BJ (cell line): ENCODE measurements around the gene CD82. TPM values are rescaled to one million over a fixed set of nuclear protein-coding genes. Genes with fewer than 3 reads are reported as not detected.

Source experiments
- CTCF ChIA-PET: fragments of 350-600 bp; formaldehyde crosslinking; extraction: SDS; loops from one replicate; lab custom pipeline; 2021; ENCODE audit warnings: antibody characterized with exemption, inconsistent platforms; lab: Yijun Ruan, JAX
- POLR2A ChIA-PET: fragments of 300-600 bp; sonication (Branson Sonifier 250); formaldehyde crosslinking; extraction: SDS; loops from one replicate; lab custom pipeline; 2021; ENCODE audit warnings: antibody characterized with exemption; lab: Charles Lee
- DNase-seq: peaks from one replicate; pipeline ENCODE4 v3.0.0-alpha.2; 2011; ENCODE audit warnings: low read depth
- H3K27me3 ChIP-seq: 2 replicates; pipeline ENCODE4 v1.6.0; 2011; ENCODE audit warnings: low read length; ENCODE audit not compliant: control insufficient read depth, insufficient read depth
- H3K36me3 ChIP-seq: 2 replicates; pipeline ENCODE4 v1.5.1; 2011; ENCODE audit warnings: low read length; ENCODE audit not compliant: control insufficient read depth, insufficient read depth
- H3K4me3 ChIP-seq: 2 replicates; pipeline ENCODE4 v1.5.1; 2011; ENCODE audit warnings: low read depth, mild to moderate bottlenecking, control low read depth, low read length
- polyA plus RNA-seq: library from polyadenylated mRNA; depleted of rRNA; stranded (reverse); fragments of >200 nt; gene quantifications from 2 replicates; pipeline ENCODE4 v1.2.3, GENCODE V29; 2011
- TF ChIP-seq, protein P1 (sequence below): IDR thresholded peaks from 2 replicates; pipeline ENCODE4 v1.5.1; 2011; ENCODE audit warnings: low read depth, mild to moderate bottlenecking, control low read depth, inconsistent platforms, low read length, moderate library complexity; ENCODE audit not compliant: insufficient read depth

Gene CD82
- polyA plus RNA-seq, 1 experiment, result 28.1 TPM

DNA sequence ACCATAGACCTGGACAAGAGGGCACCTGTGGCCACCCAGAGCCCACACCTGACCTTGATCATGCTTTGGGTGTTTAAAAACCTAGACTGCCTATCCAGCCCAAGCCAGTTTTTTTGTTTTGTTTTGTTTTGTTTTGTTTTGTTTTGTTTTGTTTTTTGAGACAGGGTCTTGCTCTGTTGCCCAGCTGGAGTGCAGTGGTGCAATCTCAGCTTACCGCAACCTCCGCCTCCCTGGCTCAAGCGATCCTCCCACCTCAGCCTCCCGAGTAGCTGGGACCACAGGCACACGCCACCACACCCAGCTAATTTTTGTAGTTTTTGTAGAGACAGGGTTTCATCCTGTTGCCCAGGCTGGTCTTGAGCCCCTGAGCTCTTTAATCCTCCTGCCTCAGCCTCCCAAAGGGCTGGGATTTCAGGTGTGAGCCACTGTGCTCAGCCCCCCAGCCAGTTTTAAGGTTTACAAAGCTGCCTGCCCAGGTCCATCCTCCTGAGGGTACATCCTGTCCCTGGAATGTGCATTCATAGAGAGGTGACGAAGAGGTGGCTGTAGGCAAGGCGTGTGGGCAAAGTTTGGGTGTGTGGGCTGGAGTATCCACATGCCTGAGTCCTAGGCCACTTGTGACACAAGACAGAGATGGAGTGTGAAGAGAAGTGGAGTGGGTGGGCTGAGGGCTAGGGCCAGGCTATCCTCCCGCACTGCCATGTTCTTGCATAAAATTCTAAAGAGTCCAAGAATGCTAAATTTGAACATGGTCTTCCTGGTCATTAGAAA is 3.3 kb upstream of the CD82 start:
- no peak for DNase-seq
- no peaks in the 10 kb centered on the region for H3K36me3 ChIP-seq
- H3K4me3 ChIP-seq, result no peak overlapping the region
- H3K27me3 ChIP-seq, result no peaks in the 10 kb centered on the region
- ChIA-PET POLR2A (no interaction called here), CTCF (interaction anchor here (0.5 to 16.5 kb wide), 3 partner anchors 55 to 774 kb away, joined by 3 to 606 read pairs (median 4); no protein-coding TSS in a partner anchor)
- TF ChIP-seq, protein P1, sequence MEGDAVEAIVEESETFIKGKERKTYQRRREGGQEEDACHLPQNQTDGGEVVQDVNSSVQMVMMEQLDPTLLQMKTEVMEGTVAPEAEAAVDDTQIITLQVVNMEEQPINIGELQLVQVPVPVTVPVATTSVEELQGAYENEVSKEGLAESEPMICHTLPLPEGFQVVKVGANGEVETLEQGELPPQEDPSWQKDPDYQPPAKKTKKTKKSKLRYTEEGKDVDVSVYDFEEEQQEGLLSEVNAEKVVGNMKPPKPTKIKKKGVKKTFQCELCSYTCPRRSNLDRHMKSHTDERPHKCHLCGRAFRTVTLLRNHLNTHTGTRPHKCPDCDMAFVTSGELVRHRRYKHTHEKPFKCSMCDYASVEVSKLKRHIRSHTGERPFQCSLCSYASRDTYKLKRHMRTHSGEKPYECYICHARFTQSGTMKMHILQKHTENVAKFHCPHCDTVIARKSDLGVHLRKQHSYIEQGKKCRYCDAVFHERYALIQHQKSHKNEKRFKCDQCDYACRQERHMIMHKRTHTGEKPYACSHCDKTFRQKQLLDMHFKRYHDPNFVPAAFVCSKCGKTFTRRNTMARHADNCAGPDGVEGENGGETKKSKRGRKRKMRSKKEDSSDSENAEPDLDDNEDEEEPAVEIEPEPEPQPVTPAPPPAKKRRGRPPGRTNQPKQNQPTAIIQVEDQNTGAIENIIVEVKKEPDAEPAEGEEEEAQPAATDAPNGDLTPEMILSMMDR, result no peak

GRCh38 chr11:44562845-44563460 is 2.5 kb upstream of the CD82 start:
- TF ChIP-seq, protein P1, result no peak
- no peak for DNase-seq
- ChIA-PET POLR2A (no interaction called here), CTCF (interaction anchor here (1.2 to 16.5 kb wide), 3 partner anchors 54 to 364 kb away, joined by 3 to 606 read pairs (median 3); no protein-coding TSS in a partner anchor)
- H3K27me3 ChIP-seq, result no peaks in the 10 kb centered on the region
- no peak overlapping the region for H3K4me3 ChIP-seq
- H3K36me3 ChIP-seq, result no peaks in the 10 kb centered on the region

DNA sequence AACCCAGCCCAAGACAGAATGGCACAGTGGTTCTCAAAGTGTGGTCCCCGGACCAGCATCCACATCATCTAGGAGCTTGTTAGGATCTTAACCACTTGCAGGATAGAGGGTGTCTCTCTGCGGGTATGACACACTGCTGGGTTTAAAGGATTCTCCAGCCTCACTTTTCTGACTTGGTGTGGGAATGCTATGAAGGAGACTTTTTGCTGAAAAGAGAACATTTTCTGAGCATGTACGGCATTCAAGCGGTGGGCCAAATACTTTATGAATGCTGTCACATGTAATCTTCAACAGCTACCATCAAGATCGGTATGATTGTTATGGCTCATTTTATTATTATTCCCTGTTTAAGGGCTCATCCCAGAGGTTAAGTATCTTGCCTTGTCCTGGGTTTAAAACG is 1.8 kb upstream of the CD82 start:
- Histone ChIP-seq H3K36me3 (no peaks in the 10 kb centered on the region), H3K27me3 (no peaks in the 10 kb centered on the region), H3K4me3 (no peak overlapping the region)
- CTCF ChIA-PET, result interaction anchor here (0.8 to 16.5 kb wide), 7 partner anchors 9 to 541 kb away, joined by 3 to 606 read pairs (median 4); no protein-coding TSS in a partner anchor
- POLR2A ChIA-PET, result no interaction called here
- no peak for DNase-seq
- TF ChIP-seq, protein P1, result no peak

DNA sequence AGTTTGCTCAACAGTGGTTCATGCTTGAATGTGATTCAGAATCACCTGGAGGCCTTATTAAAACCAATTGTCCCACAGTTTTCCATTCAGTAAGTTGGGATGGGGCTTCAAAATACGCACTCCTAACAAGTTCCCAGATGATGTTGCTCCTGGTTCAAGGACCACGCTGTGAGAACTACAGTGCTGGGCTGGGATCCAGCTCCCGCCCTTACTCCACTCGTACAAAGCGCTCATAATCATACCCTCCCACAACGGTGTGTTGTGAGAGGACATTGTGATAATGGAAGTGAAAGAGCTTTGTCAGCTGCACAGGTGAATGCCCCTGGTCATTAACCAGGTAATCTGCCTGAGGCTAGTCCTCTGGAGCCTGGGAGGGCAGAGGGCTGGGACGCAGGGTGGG is 1.3 kb upstream of the CD82 start:
- CTCF ChIA-PET, result interaction anchor here (0.5 to 16.5 kb wide), 10 partner anchors 8 to 541 kb away, joined by 3 to 606 read pairs (median 4); no protein-coding TSS in a partner anchor
- no peaks in the 10 kb centered on the region for H3K36me3 ChIP-seq
- DNase-seq, result no peak
- no peak overlapping the region for H3K4me3 ChIP-seq
- TF ChIP-seq, protein P1, result no peak
- POLR2A ChIA-PET, result interaction anchor here (0.6 kb wide), 1 partner anchor 372 kb away, joined by 4 read pairs; no protein-coding TSS in a partner anchor
- no peaks in the 10 kb centered on the region for H3K27me3 ChIP-seq
